ENCODE results near the gene ZNF487.

GRCh38 chr10:43437141-43437870, 395 bp downstream of the ZNF487 start:
- TF ChIP-seq CTCF (IDR thresholded peaks at IDR 0.05; ENCODE audit: poor library complexity) (no peak), EZH2 (IDR thresholded peaks at IDR 0.05; ENCODE audit: borderline replicate concordance) (no peak), EZH2phosphoT487 (IDR thresholded peaks at IDR 0.05; ENCODE audit: low read depth, severe bottlenecking, unreplicated experiment) (no peak)
